ENCODE data around the gene MICAL2. TPM values are rescaled to one million over a fixed set of nuclear protein-coding genes. Genes with fewer than 3 reads are reported as not detected.
A peak's percentile ranks its signal among the peaks of the same experiment; 100 is the strongest.

MICAL2 gene
- total and polyA plus RNA-seq, 2 of the 13 experiments (the other 11 are each of a cell fraction or from before 2014, with no cell fraction given): 0.78 to 1.1 TPM

- intact Hi-C loops (cut with micrococcal nuclease; ENCODE audit: unreplicated experiment): no loop called here
- Histone ChIP-seq H3K4me3 (replicated peaks in 1 of 3; ENCODE audit: insufficient read depth in 1 of 3, low read depth in 2 of 3, low read length in 3 of 3) (no peak overlapping the region), H2AFZ (ENCODE audit: low read length) (no peak overlapping the region), H3K4me1 (ENCODE audit: insufficient read depth, low read length) (peaks cover 28% of the 10 kb centered on the region), H3K4me2 (ENCODE audit: low read depth, low read length) (peak overlapping the region; percentile 41), H4K20me1 (ENCODE audit: insufficient read depth, low read length) (no peaks in the 10 kb centered on the region), H3K27me3 (ENCODE audit: control insufficient read depth in 1 of 2, insufficient read depth in 2 of 2, low read length in 2 of 2) (no peaks in the 10 kb centered on the region; a peak in 1 of 5 replicates), H3K9me3 (ENCODE audit: low read length) (no peaks in the 10 kb centered on the region), H3K9ac (ENCODE audit: insufficient read depth, low read depth, low read length) (no peak overlapping the region), H3K27ac (ENCODE audit: extremely low read length, insufficient read depth, low read length) (no peak overlapping the region), H3K36me3 (replicated peaks in 1 of 2; ENCODE audit: control insufficient read depth in 1 of 2, insufficient read depth in 2 of 2, low read length in 2 of 2) (no peaks in the 10 kb centered on the region), H3K79me2 (ENCODE audit: insufficient read depth, low read length) (no peaks in the 10 kb centered on the region)
- CTCF ChIA-PET (ENCODE audit: low intra/inter-chr PET ratio, low total read pairs): no interaction called here
- DNase-seq (ENCODE audit: low spot score) (peak; percentile 73), FAIRE-seq (no peak), ATAC-seq (0 out of 3 replicates have a peak, but pooled peaks have one; percentile 22)
- in situ Hi-C loops (cut with HindIII; ENCODE audit: extremely low pct_ligation_motif_present, low pct_unique_long_range_greater_than_20kb): no loop called here
- WGBS (ENCODE audit: low lambda C conversion rate): 24% methylated on average over 4 of the region's 4 CpGs
- no TSS peak for BruUV-seq (replicated peaks)
- POLR2A ChIA-PET: no interaction called here
- TF ChIP-seq FOXO1 (CRISPR knock-in tag; IDR thresholded peaks at IDR 0.05) (peak; percentile 14; the same call in 1 of the 2 replicates), CHD4 (IDR thresholded peaks at IDR 0.05; ENCODE audit: borderline replicate concordance, low read length) (peak; percentile 93), DPF2 (CRISPR knock-in tag; IDR thresholded peaks at IDR 0.05; ENCODE audit: borderline replicate concordance, low read depth) (0 out of 2 replicates have a peak, but pooled peaks have one; percentile 17), MZF1 (CRISPR knock-in tag; IDR thresholded peaks at IDR 0.05; ENCODE audit: borderline replicate concordance) (no peak), ZNF562 (CRISPR knock-in tag; IDR thresholded peaks at IDR 0.05; ENCODE audit: borderline replicate concordance) (no peak), ZNF644 (CRISPR knock-in tag; IDR thresholded peaks at IDR 0.05; ENCODE audit: low read depth) (0 out of 2 replicates have a peak, but pooled peaks have one; percentile 77), ZBTB26 (CRISPR knock-in tag; IDR thresholded peaks at IDR 0.05; ENCODE audit: borderline replicate concordance) (peak; percentile 94; the same call in 1 of the 2 replicates), ADNP (CRISPR knock-in tag; IDR thresholded peaks at IDR 0.05) (0 out of 2 replicates have a peak, but pooled peaks have one; percentile 42), ZNF629 (CRISPR knock-in tag; conservative IDR thresholded peaks at IDR 0.05) (peak; percentile 98), ATF5 (CRISPR knock-in tag; IDR thresholded peaks at IDR 0.05; ENCODE audit: low read depth) (no peak), ZNF256 (CRISPR knock-in tag; conservative IDR thresholded peaks at IDR 0.05) (no peak), SP5 (CRISPR knock-in tag; IDR thresholded peaks at IDR 0.05; ENCODE audit: borderline replicate concordance, low read depth) (0 out of 2 replicates have a peak, but pooled peaks have one; percentile 12), DZIP1 (CRISPR knock-in tag; IDR thresholded peaks at IDR 0.05) (no peak), ZMYM2 (CRISPR knock-in tag; IDR thresholded peaks at IDR 0.05) (0 out of 2 replicates have a peak, but pooled peaks have one; percentile 26), ZMYM3 (CRISPR knock-in tag; IDR thresholded peaks at IDR 0.05) (peak; percentile 93), ZNF224 (CRISPR knock-in tag; IDR thresholded peaks at IDR 0.05) (no peak), CEBPG (CRISPR knock-in tag; IDR thresholded peaks at IDR 0.05) (peak; percentile 50), ZKSCAN1 (IDR thresholded peaks at IDR 0.05; ENCODE audit: low read length) (no peak), HNF4G (IDR thresholded peaks at IDR 0.05; ENCODE audit: borderline replicate concordance, low read depth, low read length) (peak; percentile 21; the same call in 1 of the 2 replicates), HNF4G (CRISPR knock-in tag; IDR thresholded peaks at IDR 0.05; ENCODE audit: borderline replicate concordance, low read depth) (no peak), FOXA1 (IDR thresholded peaks at IDR 0.05) (no peak), FOXA1 (CRISPR knock-in tag; IDR thresholded peaks at IDR 0.05) (peak; percentile 51; the same call in 1 of the 2 replicates), NR2F1 (CRISPR knock-in tag; IDR thresholded peaks at IDR 0.05) (peak in 1 of 2 experiments; percentile 26; a peak in 1 of 4 replicates), ZNF550 (CRISPR knock-in tag; IDR thresholded peaks at IDR 0.05; ENCODE audit: borderline replicate concordance) (no peak)
These were observed 38.5 kb downstream of the MICAL2 start for GRCh38 chr11:12148882-12149281.
